Measurements from ENCODE around the gene INPP4A. TPM values are rescaled to one million over a fixed set of nuclear protein-coding genes. Genes with fewer than 3 reads are reported as not detected.

The INPP4A gene
- total and polyA plus RNA-seq, 2 of the 13 experiments (the other 11 are each of a cell fraction or from before 2014, with no cell fraction given), result 10.1 to 10.9 TPM

GRCh38 chr2:98583816-98584618 is 139.4 kb downstream of the INPP4A start (continued):
- TF ChIP-seq GZF1 (CRISPR knock-in tag; IDR thresholded peaks at IDR 0.05), result no peak
- TF ChIP-seq ZMYM3 (CRISPR knock-in tag; IDR thresholded peaks at IDR 0.05), result no peak; the same call in 1 of the 2 replicates
- TF ChIP-seq ZNF761 (CRISPR knock-in tag; conservative IDR thresholded peaks at IDR 0.05), result 0 out of 2 replicates have a peak, but pooled peaks have one; percentile 23
- TF ChIP-seq ZNF407 (CRISPR knock-in tag; IDR thresholded peaks at IDR 0.05; ENCODE audit: not compliant biosample characterization), result peak; percentile 45
- no peak for TF ChIP-seq ZNF562 (CRISPR knock-in tag; IDR thresholded peaks at IDR 0.05; ENCODE audit: borderline replicate concordance)
- 0 out of 2 replicates have a peak, but pooled peaks have one; percentile 27 for TF ChIP-seq GLI4 (CRISPR knock-in tag; IDR thresholded peaks at IDR 0.05; ENCODE audit: borderline replicate concordance)
- no peak for TF ChIP-seq ZNF20 (CRISPR knock-in tag; IDR thresholded peaks at IDR 0.05)
- TF ChIP-seq ZNF556 (CRISPR knock-in tag; IDR thresholded peaks at IDR 0.05; ENCODE audit: borderline replicate concordance), result peak; percentile 72; the same call in 1 of the 2 replicates
- no peak for TF ChIP-seq SETDB1 (CRISPR knock-in tag; IDR thresholded peaks at IDR 0.05; ENCODE audit: borderline replicate concordance)
- peak; percentile 87 for TF ChIP-seq DMAP1 (CRISPR knock-in tag; IDR thresholded peaks at IDR 0.05)
- no peak for TF ChIP-seq TBP (CRISPR knock-in tag; IDR thresholded peaks at IDR 0.05)
- TF ChIP-seq, protein P1, sequence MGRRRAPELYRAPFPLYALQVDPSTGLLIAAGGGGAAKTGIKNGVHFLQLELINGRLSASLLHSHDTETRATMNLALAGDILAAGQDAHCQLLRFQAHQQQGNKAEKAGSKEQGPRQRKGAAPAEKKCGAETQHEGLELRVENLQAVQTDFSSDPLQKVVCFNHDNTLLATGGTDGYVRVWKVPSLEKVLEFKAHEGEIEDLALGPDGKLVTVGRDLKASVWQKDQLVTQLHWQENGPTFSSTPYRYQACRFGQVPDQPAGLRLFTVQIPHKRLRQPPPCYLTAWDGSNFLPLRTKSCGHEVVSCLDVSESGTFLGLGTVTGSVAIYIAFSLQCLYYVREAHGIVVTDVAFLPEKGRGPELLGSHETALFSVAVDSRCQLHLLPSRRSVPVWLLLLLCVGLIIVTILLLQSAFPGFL (CRISPR knock-in tag; IDR thresholded peaks at IDR 0.05), result no peak
- 0 out of 2 replicates have a peak, but pooled peaks have one; percentile 53 for TF ChIP-seq PHF20 (CRISPR knock-in tag; IDR thresholded peaks at IDR 0.05)
- TF ChIP-seq IRX3 (CRISPR knock-in tag; IDR thresholded peaks at IDR 0.05; ENCODE audit: borderline replicate concordance, low read depth), result peak; percentile 74; the same call in 1 of the 2 replicates
- TF ChIP-seq ZBED4 (CRISPR knock-in tag; IDR thresholded peaks at IDR 0.05; ENCODE audit: borderline replicate concordance), result no peak; the same call in 1 of the 2 replicates
